Measurements from ENCODE around the gene FRMD4B.

DNA sequence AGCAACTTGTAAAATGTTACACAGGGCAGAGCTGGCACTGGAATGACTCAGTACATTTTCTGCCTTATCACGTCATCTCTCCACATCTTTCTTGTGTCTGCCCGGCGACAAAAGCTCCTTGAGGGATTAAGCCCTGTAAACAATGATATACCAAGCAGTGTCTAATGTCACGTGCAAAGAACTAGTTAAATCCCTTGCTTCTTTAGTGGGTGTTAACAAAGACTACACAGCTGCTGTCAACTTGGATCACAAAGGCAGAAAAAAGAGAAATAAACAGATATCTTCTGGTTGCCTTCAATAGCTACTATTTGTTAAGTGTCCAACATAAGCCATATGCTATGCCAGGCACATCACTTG lies 48.1 kb upstream of the FRMD4B start:
- TF ChIP-seq CTCF (conservative IDR thresholded peaks at IDR 0.05; ENCODE audit: low read depth in 2 of 2) (no peak), ZNF331 (CRISPR knock-in tag; IDR thresholded peaks at IDR 0.05; ENCODE audit: low read depth) (no peak), POLR2AphosphoS5 (IDR thresholded peaks at IDR 0.05; ENCODE audit: low read depth) (no peak), EZH2phosphoT487 (IDR thresholded peaks at IDR 0.05; ENCODE audit: unreplicated experiment) (no peak)
- TF ChIP-seq, protein P1, sequence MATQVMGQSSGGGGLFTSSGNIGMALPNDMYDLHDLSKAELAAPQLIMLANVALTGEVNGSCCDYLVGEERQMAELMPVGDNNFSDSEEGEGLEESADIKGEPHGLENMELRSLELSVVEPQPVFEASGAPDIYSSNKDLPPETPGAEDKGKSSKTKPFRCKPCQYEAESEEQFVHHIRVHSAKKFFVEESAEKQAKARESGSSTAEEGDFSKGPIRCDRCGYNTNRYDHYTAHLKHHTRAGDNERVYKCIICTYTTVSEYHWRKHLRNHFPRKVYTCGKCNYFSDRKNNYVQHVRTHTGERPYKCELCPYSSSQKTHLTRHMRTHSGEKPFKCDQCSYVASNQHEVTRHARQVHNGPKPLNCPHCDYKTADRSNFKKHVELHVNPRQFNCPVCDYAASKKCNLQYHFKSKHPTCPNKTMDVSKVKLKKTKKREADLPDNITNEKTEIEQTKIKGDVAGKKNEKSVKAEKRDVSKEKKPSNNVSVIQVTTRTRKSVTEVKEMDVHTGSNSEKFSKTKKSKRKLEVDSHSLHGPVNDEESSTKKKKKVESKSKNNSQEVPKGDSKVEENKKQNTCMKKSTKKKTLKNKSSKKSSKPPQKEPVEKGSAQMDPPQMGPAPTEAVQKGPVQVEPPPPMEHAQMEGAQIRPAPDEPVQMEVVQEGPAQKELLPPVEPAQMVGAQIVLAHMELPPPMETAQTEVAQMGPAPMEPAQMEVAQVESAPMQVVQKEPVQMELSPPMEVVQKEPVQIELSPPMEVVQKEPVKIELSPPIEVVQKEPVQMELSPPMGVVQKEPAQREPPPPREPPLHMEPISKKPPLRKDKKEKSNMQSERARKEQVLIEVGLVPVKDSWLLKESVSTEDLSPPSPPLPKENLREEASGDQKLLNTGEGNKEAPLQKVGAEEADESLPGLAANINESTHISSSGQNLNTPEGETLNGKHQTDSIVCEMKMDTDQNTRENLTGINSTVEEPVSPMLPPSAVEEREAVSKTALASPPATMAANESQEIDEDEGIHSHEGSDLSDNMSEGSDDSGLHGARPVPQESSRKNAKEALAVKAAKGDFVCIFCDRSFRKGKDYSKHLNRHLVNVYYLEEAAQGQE (IDR thresholded peaks at IDR 0.05; ENCODE audit: unreplicated experiment): no peak
